ENCODE data around the gene NEK9. TPM values are rescaled to one million over a fixed set of nuclear protein-coding genes. Genes with fewer than 3 reads are reported as not detected.

Gene NEK9
- total RNA-seq, 1 experiment from 2014 or later: 56.5 TPM

DNA sequence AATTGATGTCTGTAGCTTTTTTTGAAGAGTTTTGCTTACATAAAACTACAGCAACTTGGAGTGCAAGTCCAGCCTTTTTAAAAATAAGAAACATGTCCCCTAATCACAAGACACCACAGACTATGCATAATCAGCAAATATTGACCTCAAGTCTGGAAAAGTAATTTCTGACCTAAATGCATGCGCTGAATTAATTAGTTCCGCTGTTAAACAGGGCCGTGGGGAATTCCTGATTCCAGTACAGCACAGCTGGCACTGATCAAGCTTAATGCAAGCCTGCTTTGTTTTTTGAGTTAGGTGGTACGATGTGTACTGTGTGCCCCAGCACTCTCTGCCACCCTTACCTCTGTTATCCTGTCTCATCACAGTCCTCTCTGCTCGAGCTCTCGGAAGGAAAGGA lies 84.8 kb downstream of the NEK9 start:
- Histone ChIP-seq H4K20me1 (ENCODE audit: control insufficient read depth, insufficient read depth, insufficient read length) (no peaks in the 10 kb centered on the region), H3K4me2 (ENCODE audit: insufficient read depth, insufficient read length, low read length) (no peak overlapping the region), H2BK120ac (ENCODE audit: low read depth, low read length, poor library complexity, severe bottlenecking) (no peak overlapping the region), H3K56ac (ENCODE audit: insufficient read length, low read depth, low read length) (no peak overlapping the region), H3K4me1 (ENCODE audit: insufficient read depth, low read length) (0 out of 2 replicates have a peak, but pooled peaks cover 2% of the 10 kb centered on the region), H3K27ac (ENCODE audit: insufficient read length, low read depth, low read length) (no peak overlapping the region), H4K91ac (ENCODE audit: insufficient read length, low read depth, low read length) (no peak overlapping the region), H3K9ac (ENCODE audit: extremely low read depth, insufficient read length, low read length) (no peak overlapping the region), H2BK15ac (ENCODE audit: low read depth, low read length) (no peak overlapping the region), H3T11ph (ENCODE audit: low read length) (no peak overlapping the region), H3K79me1 (ENCODE audit: insufficient read depth, low read depth, low read length, poor library complexity, severe bottlenecking) (peaks cover 3% of the 10 kb centered on the region), H2BK20ac (ENCODE audit: low read depth, low read length, poor library complexity, severe bottlenecking) (no peak overlapping the region), H3K23ac (ENCODE audit: insufficient read length, low read depth, low read length) (no peak overlapping the region), H3K79me2 (ENCODE audit: insufficient read depth, low read length) (no peaks in the 10 kb centered on the region), H2AK5ac (ENCODE audit: insufficient read length, low read length) (no peak overlapping the region), H2BK12ac (ENCODE audit: insufficient read length, low read depth, low read length) (no peak overlapping the region), H3K18ac (ENCODE audit: insufficient read length, low read depth, low read length) (no peak overlapping the region), H3K14ac (ENCODE audit: insufficient read depth, low read length) (no peak overlapping the region), H3K9me3 (ENCODE audit: control insufficient read depth, low read depth, low read length) (no peaks in the 10 kb centered on the region), H4K8ac (replicated peaks; ENCODE audit: insufficient read length, low read depth, low read length) (no peak overlapping the region), H4K5ac (ENCODE audit: insufficient read length, low read depth, low read length) (no peak overlapping the region), H3K4ac (ENCODE audit: low read depth, low read length) (no peak overlapping the region), H2BK5ac (ENCODE audit: insufficient read length, low read length) (no peak overlapping the region), H2AFZ (ENCODE audit: low read length) (no peak overlapping the region), H3K23me2 (ENCODE audit: insufficient read length, low read depth, low read length, poor library complexity, severe bottlenecking) (no peaks in the 10 kb centered on the region), H3K27me3 (ENCODE audit: insufficient read depth, low read length) (no peaks in the 10 kb centered on the region)
- Mint-ChIP-seq H3K27me3 (ENCODE audit: low read depth) (no peaks in the 10 kb centered on the region), H3K36me3 (ENCODE audit: insufficient read depth in 1 of 3, low read depth in 3 of 3) (peaks cover 1 to 20% (median 12%) of the 10 kb centered on the region in 3 experiments; a peak in 5 of 7 replicates), H3K9me3 (no peaks in the 10 kb centered on the region), H3K4me1 (no peaks in the 10 kb centered on the region), H3K27ac (peak overlapping the region in 2 of 3 experiments; percentile 44 to 69; a peak in 2 of 7 replicates), H3K4me3 (no peak overlapping the region)
- TF ChIP-seq, protein P1, sequence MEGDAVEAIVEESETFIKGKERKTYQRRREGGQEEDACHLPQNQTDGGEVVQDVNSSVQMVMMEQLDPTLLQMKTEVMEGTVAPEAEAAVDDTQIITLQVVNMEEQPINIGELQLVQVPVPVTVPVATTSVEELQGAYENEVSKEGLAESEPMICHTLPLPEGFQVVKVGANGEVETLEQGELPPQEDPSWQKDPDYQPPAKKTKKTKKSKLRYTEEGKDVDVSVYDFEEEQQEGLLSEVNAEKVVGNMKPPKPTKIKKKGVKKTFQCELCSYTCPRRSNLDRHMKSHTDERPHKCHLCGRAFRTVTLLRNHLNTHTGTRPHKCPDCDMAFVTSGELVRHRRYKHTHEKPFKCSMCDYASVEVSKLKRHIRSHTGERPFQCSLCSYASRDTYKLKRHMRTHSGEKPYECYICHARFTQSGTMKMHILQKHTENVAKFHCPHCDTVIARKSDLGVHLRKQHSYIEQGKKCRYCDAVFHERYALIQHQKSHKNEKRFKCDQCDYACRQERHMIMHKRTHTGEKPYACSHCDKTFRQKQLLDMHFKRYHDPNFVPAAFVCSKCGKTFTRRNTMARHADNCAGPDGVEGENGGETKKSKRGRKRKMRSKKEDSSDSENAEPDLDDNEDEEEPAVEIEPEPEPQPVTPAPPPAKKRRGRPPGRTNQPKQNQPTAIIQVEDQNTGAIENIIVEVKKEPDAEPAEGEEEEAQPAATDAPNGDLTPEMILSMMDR (conservative IDR thresholded peaks at IDR 0.05): no peak
- no CpG with 5 or more reads among the region's 6 CpGs for WGBS (ENCODE audit: extremely low coverage, insufficient read length, low lambda C conversion rate)
- no peak for DNase-seq
